ENCODE data around the gene CLCNKB. TPM values are rescaled to one million over a fixed set of nuclear protein-coding genes. Genes with fewer than 3 reads are reported as not detected.
"Not testable (repeated sequence)": the region's sequence is repeated elsewhere in the genome, so short reads cannot be mapped to it uniquely, and the experiment has no call there.

The CLCNKB gene
- total RNA-seq, 3 donors from 2014 or later (not counting 1 experiment from before 2014, with no cell fraction given): not detected

DNA sequence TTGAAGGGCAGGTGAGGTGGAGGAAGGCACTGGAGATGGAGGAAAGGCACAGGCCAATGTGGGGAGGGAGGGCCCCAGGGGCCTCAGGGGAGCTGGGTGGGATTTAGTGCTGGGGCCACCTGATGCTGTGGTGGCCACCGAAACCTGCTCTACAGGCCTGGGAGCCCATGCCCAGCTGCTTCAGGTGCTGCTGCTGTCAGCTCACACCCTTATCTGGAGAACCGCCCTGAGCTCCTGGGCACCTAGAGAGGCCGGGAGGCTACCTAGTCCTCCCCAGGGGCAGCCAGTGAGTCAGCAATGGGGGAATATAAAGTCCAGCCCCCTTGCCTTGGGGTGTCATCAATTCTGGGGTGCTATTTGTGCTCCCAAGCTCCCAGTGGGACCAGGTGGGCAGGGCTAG lies 17.7 kb downstream of the CLCNKB start:
- H3K27ac Mint-ChIP-seq: no peak overlapping the region
- TF ChIP-seq, protein P1, sequence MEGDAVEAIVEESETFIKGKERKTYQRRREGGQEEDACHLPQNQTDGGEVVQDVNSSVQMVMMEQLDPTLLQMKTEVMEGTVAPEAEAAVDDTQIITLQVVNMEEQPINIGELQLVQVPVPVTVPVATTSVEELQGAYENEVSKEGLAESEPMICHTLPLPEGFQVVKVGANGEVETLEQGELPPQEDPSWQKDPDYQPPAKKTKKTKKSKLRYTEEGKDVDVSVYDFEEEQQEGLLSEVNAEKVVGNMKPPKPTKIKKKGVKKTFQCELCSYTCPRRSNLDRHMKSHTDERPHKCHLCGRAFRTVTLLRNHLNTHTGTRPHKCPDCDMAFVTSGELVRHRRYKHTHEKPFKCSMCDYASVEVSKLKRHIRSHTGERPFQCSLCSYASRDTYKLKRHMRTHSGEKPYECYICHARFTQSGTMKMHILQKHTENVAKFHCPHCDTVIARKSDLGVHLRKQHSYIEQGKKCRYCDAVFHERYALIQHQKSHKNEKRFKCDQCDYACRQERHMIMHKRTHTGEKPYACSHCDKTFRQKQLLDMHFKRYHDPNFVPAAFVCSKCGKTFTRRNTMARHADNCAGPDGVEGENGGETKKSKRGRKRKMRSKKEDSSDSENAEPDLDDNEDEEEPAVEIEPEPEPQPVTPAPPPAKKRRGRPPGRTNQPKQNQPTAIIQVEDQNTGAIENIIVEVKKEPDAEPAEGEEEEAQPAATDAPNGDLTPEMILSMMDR (IDR thresholded peaks at IDR 0.05): no peak

DNA sequence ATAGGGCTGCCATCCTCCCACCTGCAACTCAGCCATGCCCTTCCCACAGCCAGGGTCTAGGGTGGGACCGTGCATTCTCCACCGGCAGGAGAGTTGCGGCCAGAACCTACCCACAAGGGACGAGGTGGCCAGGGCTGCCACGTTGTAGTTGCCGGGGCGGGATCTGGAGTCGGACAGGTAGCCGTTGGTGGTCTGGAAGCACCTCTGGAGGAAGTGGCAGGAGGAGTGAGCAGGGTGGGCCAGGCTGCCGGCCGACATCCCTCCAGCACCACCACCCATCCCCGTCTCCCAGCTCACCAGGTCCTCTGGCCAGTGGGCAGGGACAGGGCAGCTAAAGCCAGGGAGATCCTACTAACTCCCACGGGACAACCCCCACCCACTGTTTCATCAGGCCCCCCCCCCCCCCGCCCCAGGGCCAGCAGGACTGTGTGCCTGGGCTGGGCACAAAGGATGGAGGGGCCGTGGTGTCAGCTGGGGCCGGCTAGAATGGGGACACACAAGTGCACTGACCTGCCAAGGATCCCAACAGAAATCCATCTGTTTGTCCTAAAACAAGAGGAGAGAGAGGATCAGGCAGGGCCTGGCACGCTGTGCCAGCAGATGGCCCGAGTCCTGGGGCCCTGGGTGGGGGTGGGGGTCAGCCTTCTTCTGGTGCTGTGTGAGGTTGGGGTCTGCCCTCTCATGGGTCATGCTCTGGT lies 18.6 kb downstream of the CLCNKB start:
- not testable (repeated sequence) for H3K36me3 ChIP-seq (ENCODE audit: control insufficient read depth, insufficient read depth, low read length); H3K27ac ChIP-seq (ENCODE audit: low read length); H3K27ac Mint-ChIP-seq; ATAC-seq; DNase-seq; H3K27me3 ChIP-seq (ENCODE audit: control insufficient read depth, insufficient read depth, low read length); H3K4me3 Mint-ChIP-seq; H3K9me3 ChIP-seq (ENCODE audit: control insufficient read depth, insufficient read depth, low read length); H3K4me3 ChIP-seq (ENCODE audit: low read length); H3K36me3 Mint-ChIP-seq; H3K9me3 Mint-ChIP-seq
- peaks cover 6 to 14% of the 10 kb centered on the region in 2 donors for H3K27me3 Mint-ChIP-seq (ENCODE audit: low read depth in 2 of 2)
- H3K4me1 Mint-ChIP-seq: peaks cover 16 to 20% of the 10 kb centered on the region in 2 donors
- intact Hi-C loops (cut with micrococcal nuclease): loop anchor here (1.0 kb wide), 1 partner anchor 22 kb away; no protein-coding TSS in a partner anchor
- 77% methylated on average over 12 of the region's 18 CpGs for WGBS (ENCODE audit: insufficient coverage)
- peaks cover 13% of the 10 kb centered on the region for H3K4me1 ChIP-seq (ENCODE audit: control insufficient read depth, insufficient read depth, low read length)

More for the DNA sequence above, 17.7 kb downstream of the CLCNKB start:
- WGBS (ENCODE audit: insufficient coverage): 89% methylated on average over 3 of the region's 3 CpGs
- no peak for DNase-seq
- H3K4me3 ChIP-seq (ENCODE audit: low read length): no peak overlapping the region
- no peaks in the 10 kb centered on the region for H3K36me3 ChIP-seq (ENCODE audit: control insufficient read depth, insufficient read depth, low read length)
- H3K27ac ChIP-seq (ENCODE audit: low read length): no peak overlapping the region
- Mint-ChIP-seq H3K4me3 (no peak overlapping the region), H3K9me3 (no peaks in the 10 kb centered on the region), H3K27me3 (ENCODE audit: low read depth in 2 of 2) (peaks cover 6 to 14% of the 10 kb centered on the region in 2 donors), H3K4me1 (peaks cover 16 to 20% of the 10 kb centered on the region in 2 donors), H3K36me3 (no peaks in the 10 kb centered on the region)
- H3K9me3 ChIP-seq (ENCODE audit: control insufficient read depth, insufficient read depth, low read length): no peaks in the 10 kb centered on the region
- ATAC-seq: no peak
- intact Hi-C loops (cut with micrococcal nuclease): no loop called here
- H3K27me3 ChIP-seq (ENCODE audit: control insufficient read depth, insufficient read depth, low read length): no peaks in the 10 kb centered on the region
- peaks cover 13% of the 10 kb centered on the region for H3K4me1 ChIP-seq (ENCODE audit: control insufficient read depth, insufficient read depth, low read length)

DNA sequence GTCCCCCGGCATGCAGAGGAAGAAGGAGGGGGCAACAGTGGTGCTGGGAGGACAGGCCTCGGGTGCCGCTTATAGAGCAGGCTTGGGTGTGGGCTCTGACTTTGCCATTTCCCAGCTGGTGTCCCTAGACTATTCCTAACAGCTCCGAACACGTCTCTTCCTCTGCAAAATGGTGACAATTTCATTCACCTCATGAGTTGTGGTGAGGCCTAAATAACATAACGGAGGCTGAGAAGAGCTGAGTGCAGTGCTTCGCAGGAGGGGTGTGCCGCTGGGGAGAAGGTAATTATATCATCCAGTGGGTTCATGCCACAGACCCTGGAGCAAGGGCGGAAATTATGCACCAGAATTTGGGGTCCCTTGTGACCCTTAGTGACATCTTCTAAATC lies 19.1 kb downstream of the CLCNKB start:
- H3K9me3 Mint-ChIP-seq; H3K27me3 ChIP-seq (ENCODE audit: control insufficient read depth, insufficient read depth, low read length); ATAC-seq; H3K4me3 ChIP-seq (ENCODE audit: low read length); H3K4me3 Mint-ChIP-seq; H3K9me3 ChIP-seq (ENCODE audit: control insufficient read depth, insufficient read depth, low read length); DNase-seq; H3K36me3 ChIP-seq (ENCODE audit: control insufficient read depth, insufficient read depth, low read length); H3K27ac Mint-ChIP-seq; H3K36me3 Mint-ChIP-seq; H3K27ac ChIP-seq (ENCODE audit: low read length): not testable (repeated sequence)
- intact Hi-C loops (cut with micrococcal nuclease): loop anchor here (1.0 kb wide), 1 partner anchor 22 kb away; no protein-coding TSS in a partner anchor
- 92% methylated on average over 8 of the region's 9 CpGs for WGBS (ENCODE audit: insufficient coverage)
- Mint-ChIP-seq H3K4me1 (peaks cover 16 to 20% of the 10 kb centered on the region in 2 donors), H3K27me3 (ENCODE audit: low read depth in 2 of 2) (peaks cover 6 to 16% of the 10 kb centered on the region in 2 donors)
- H3K4me1 ChIP-seq (ENCODE audit: control insufficient read depth, insufficient read depth, low read length): peaks cover 13% of the 10 kb centered on the region

DNA sequence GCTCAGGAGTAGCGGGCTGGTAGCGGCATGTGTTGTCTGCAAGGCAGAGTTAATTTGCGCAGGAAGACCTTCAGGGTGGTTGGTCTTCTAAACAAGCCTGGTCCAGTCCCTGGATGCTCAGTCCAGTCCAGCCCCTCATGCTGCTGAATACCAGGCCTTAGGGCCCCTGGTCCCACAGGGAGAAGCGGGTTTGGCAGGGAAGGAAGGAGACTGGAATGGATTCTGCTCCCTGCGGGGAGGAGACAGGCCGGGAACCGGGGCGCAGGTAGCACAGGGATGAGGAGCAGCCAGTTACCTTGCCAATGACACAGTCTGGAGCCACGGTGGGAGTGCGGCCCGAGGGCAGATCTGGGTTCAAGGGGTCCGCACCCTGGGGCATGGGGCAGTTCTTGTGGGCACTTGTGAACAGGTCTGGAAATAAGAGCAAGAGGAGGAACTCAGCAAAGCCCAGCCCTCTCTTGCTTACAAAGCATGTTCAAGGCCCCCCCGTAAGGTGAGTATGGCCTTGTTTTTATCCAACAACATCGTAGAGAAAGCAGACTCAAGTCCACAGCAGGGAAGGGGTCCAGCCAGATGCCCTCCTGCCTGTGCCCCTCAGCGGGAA lies 19.7 kb downstream of the CLCNKB start:
- Mint-ChIP-seq H3K27me3 (ENCODE audit: low read depth in 2 of 2) (peaks cover 6 to 18% of the 10 kb centered on the region in 2 donors), H3K9me3 (no peaks in the 10 kb centered on the region), H3K4me1 (peaks cover 16 to 20% of the 10 kb centered on the region in 2 donors), H3K4me3 (no peak overlapping the region), H3K36me3 (no peaks in the 10 kb centered on the region), H3K27ac (no peak overlapping the region)
- 92% methylated on average over 15 of the region's 15 CpGs for WGBS (ENCODE audit: insufficient coverage)
- no peak for ATAC-seq
- TF ChIP-seq, protein P1 (IDR thresholded peaks at IDR 0.05): no peak
- Histone ChIP-seq H3K4me1 (ENCODE audit: control insufficient read depth, insufficient read depth, low read length) (peaks cover 13% of the 10 kb centered on the region), H3K36me3 (ENCODE audit: control insufficient read depth, insufficient read depth, low read length) (no peaks in the 10 kb centered on the region), H3K4me3 (ENCODE audit: low read length) (no peak overlapping the region), H3K27me3 (ENCODE audit: control insufficient read depth, insufficient read depth, low read length) (no peaks in the 10 kb centered on the region), H3K27ac (ENCODE audit: low read length) (no peak overlapping the region), H3K9me3 (ENCODE audit: control insufficient read depth, insufficient read depth, low read length) (no peaks in the 10 kb centered on the region)
- DNase-seq: no peak
- intact Hi-C loops (cut with micrococcal nuclease): no loop called here

Data from natural killer cell (primary cell).